ENCODE results near the gene MED14.

Gene MED14

GRCh38 chrX:40644821-40645358, 90.5 kb downstream of the MED14 start:
- TF ChIP-seq POLR2AphosphoS5 (IDR thresholded peaks at IDR 0.05; ENCODE audit: low read depth, low read length) = no peak
- no peak for TF ChIP-seq FOXP2 (optimal IDR thresholded peaks at IDR 0.05; ENCODE audit: borderline replicate concordance, extremely low read depth, extremely low read length, insufficient read depth)
- TF ChIP-seq, protein P1, sequence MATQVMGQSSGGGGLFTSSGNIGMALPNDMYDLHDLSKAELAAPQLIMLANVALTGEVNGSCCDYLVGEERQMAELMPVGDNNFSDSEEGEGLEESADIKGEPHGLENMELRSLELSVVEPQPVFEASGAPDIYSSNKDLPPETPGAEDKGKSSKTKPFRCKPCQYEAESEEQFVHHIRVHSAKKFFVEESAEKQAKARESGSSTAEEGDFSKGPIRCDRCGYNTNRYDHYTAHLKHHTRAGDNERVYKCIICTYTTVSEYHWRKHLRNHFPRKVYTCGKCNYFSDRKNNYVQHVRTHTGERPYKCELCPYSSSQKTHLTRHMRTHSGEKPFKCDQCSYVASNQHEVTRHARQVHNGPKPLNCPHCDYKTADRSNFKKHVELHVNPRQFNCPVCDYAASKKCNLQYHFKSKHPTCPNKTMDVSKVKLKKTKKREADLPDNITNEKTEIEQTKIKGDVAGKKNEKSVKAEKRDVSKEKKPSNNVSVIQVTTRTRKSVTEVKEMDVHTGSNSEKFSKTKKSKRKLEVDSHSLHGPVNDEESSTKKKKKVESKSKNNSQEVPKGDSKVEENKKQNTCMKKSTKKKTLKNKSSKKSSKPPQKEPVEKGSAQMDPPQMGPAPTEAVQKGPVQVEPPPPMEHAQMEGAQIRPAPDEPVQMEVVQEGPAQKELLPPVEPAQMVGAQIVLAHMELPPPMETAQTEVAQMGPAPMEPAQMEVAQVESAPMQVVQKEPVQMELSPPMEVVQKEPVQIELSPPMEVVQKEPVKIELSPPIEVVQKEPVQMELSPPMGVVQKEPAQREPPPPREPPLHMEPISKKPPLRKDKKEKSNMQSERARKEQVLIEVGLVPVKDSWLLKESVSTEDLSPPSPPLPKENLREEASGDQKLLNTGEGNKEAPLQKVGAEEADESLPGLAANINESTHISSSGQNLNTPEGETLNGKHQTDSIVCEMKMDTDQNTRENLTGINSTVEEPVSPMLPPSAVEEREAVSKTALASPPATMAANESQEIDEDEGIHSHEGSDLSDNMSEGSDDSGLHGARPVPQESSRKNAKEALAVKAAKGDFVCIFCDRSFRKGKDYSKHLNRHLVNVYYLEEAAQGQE (IDR thresholded peaks at IDR 0.05; ENCODE audit: insufficient read depth in 1 of 2, low read depth in 2 of 2, low read length in 2 of 2) = no peak
- TF ChIP-seq SIN3A (IDR thresholded peaks at IDR 0.05; ENCODE audit: borderline replicate concordance, insufficient read depth, low read length) = no peak
- TF ChIP-seq TAF1 (IDR thresholded peaks at IDR 0.05; ENCODE audit: borderline replicate concordance, insufficient read depth, low read length) = no peak

DNA sequence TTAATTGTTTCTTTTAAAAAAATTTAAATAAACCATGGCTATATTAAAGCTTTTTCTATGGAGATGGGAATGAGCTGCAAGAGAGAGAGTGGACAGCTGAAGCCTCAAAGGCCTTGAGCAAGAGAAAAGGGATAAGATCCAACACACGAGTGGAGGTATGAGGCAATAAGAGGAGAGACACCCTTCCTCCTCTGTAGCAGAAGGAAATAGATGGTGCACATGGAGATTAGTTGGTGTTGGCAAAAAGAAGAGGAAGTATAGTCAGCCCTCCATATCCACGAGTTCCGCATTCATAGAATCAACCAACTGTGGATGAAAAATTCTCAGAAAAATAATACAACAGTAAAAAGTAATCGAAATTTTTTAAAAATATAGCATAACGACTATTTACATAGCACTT, 91.2 kb downstream of the MED14 start:
- TF ChIP-seq, protein P1 (IDR thresholded peaks at IDR 0.05; ENCODE audit: insufficient read depth in 1 of 2, low read depth in 2 of 2, low read length in 2 of 2) = no peak
- TF ChIP-seq POLR2AphosphoS5 (IDR thresholded peaks at IDR 0.05; ENCODE audit: low read depth, low read length) = no peak
- TF ChIP-seq FOXP2 (optimal IDR thresholded peaks at IDR 0.05; ENCODE audit: borderline replicate concordance, extremely low read depth, extremely low read length, insufficient read depth) = no peak
- TF ChIP-seq SIN3A (IDR thresholded peaks at IDR 0.05; ENCODE audit: borderline replicate concordance, insufficient read depth, low read length) = no peak
- no peak for TF ChIP-seq TAF1 (IDR thresholded peaks at IDR 0.05; ENCODE audit: borderline replicate concordance, insufficient read depth, low read length)

DNA sequence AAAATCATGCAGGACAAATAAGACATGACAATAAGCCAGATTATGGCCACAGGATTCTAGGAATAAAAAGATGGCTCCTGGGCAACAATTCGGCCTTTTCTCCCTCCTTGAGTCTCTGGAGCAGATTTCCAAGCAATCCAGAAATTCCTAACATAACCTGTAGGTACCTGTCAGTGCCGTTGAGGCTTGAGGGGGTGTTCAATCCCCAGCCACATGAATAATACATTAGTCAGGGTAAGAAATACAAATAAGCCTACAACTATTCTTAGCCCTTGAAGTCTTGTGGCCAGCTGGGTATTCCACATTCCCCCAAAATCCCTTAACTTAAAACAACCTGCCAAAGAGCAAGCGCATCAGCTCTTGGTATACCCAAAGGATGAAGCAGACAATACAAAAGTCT, 97.7 kb downstream of the MED14 start:
- TF ChIP-seq TAF1 (IDR thresholded peaks at IDR 0.05; ENCODE audit: borderline replicate concordance, insufficient read depth, low read length) (no peak), SIN3A (IDR thresholded peaks at IDR 0.05; ENCODE audit: borderline replicate concordance, insufficient read depth, low read length) (no peak), POLR2AphosphoS5 (IDR thresholded peaks at IDR 0.05; ENCODE audit: low read depth, low read length) (no peak), FOXP2 (optimal IDR thresholded peaks at IDR 0.05; ENCODE audit: borderline replicate concordance, extremely low read depth, extremely low read length, insufficient read depth) (no peak)
- TF ChIP-seq, protein P1 (IDR thresholded peaks at IDR 0.05; ENCODE audit: insufficient read depth in 1 of 2, low read depth in 2 of 2, low read length in 2 of 2) = no peak

DNA sequence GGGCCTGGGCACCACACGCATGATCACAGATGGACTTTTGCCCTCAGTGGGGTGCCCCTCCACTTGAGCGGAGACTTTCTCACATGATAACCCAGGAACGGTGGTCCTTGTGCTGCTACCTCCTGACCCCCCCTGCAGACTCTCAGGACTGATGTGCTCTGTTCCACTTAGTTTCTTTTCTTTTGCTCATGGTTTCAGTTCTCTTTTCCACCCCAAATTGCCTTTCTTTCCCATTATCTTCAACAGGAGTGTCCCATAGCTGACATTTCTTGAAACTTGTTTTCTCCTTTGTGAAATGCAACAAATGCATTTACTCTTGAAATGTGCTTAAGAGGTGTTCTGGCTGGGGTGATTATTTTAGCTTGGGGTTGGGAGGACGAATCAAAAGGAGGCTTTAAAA, 103.1 kb downstream of the MED14 start:
- TF ChIP-seq TAF1 (IDR thresholded peaks at IDR 0.05; ENCODE audit: borderline replicate concordance, insufficient read depth, low read length) = no peak
- no peak for TF ChIP-seq FOXP2 (optimal IDR thresholded peaks at IDR 0.05; ENCODE audit: borderline replicate concordance, extremely low read depth, extremely low read length, insufficient read depth)
- TF ChIP-seq, protein P1 (IDR thresholded peaks at IDR 0.05; ENCODE audit: insufficient read depth in 1 of 2, low read depth in 2 of 2, low read length in 2 of 2) = no peak
- TF ChIP-seq SIN3A (IDR thresholded peaks at IDR 0.05; ENCODE audit: borderline replicate concordance, insufficient read depth, low read length) = no peak
- no peak for TF ChIP-seq POLR2AphosphoS5 (IDR thresholded peaks at IDR 0.05; ENCODE audit: low read depth, low read length)

GRCh38 chrX:40628506-40628905, 106.8 kb downstream of the MED14 start:
- no peak for TF ChIP-seq FOXP2 (optimal IDR thresholded peaks at IDR 0.05; ENCODE audit: borderline replicate concordance, extremely low read depth, extremely low read length, insufficient read depth)
- no peak for TF ChIP-seq SIN3A (IDR thresholded peaks at IDR 0.05; ENCODE audit: borderline replicate concordance, insufficient read depth, low read length)
- no peak for TF ChIP-seq TAF1 (IDR thresholded peaks at IDR 0.05; ENCODE audit: borderline replicate concordance, insufficient read depth, low read length)
- no peak for TF ChIP-seq POLR2AphosphoS5 (IDR thresholded peaks at IDR 0.05; ENCODE audit: low read depth, low read length)
- TF ChIP-seq, protein P1 (IDR thresholded peaks at IDR 0.05; ENCODE audit: insufficient read depth in 1 of 2, low read depth in 2 of 2, low read length in 2 of 2) = no peak
